OCI-LY3 (cell line): ENCODE measurements around the gene COA6.

Experiments
- H2AFZ ChIP-seq: fragments of 200-600, 300-600 bp; shearing (Covaris generic); 2 replicates; pipeline ENCODE4 v1.6.0; 2014; ENCODE audit warnings: antibody characterized with exemption, low read depth, low read length
- H3K27ac ChIP-seq: fragments of 200-600, 300-600 bp; sonication (generic); 2 replicates; pipeline ENCODE4 v1.5.1; 2014; ENCODE audit warnings: mild to moderate bottlenecking, low read length, moderate library complexity, mixed read lengths
- H3K27me3 ChIP-seq: fragments of 200-600, 300-600 bp; sonication (generic); 2 replicates; pipeline ENCODE4 v1.6.1; 2014; ENCODE audit warnings: low read depth, low read length, mixed read lengths
- H3K36me3 ChIP-seq: fragments of 200-600, 300-600 bp; sonication (generic); replicated peaks from 2 replicates; pipeline ENCODE3; 2014; ENCODE audit warnings: low read depth, low read length, mixed read lengths
- H3K4me1 ChIP-seq: fragments of 300-600, 200-600 bp; sonication (generic); 2 replicates; pipeline ENCODE4 v1.6.1; 2014; ENCODE audit warnings: low read length, mixed read lengths
- H3K4me2 ChIP-seq: fragments of 200-600, 300-600 bp; sonication (generic); 2 replicates; pipeline ENCODE4 v1.6.1; 2014; ENCODE audit warnings: low read length, mixed read lengths
- H3K4me3 ChIP-seq: fragments of 300-600, 200-600 bp; sonication (generic); 2 replicates; pipeline ENCODE4 v1.5.1; 2014; ENCODE audit warnings: antibody characterized with exemption, mild to moderate bottlenecking, low read length, moderate library complexity
- H3K79me2 ChIP-seq: fragments of 300-600, 200-600 bp; shearing (Covaris generic); 2 replicates; pipeline ENCODE4 v1.6.1; 2014; ENCODE audit warnings: mild to moderate bottlenecking, low read length, mixed read lengths
- H3K9ac ChIP-seq: fragments of 300-600, 200-600 bp; shearing (Covaris generic); 2 replicates; pipeline ENCODE4 v1.6.0; 2014; ENCODE audit warnings: mild to moderate bottlenecking, low read length, moderate library complexity
- H3K9me3 ChIP-seq: fragments of 200-600, 300-600 bp; shearing (Covaris generic); 2 replicates; pipeline ENCODE4 v1.6.1; 2014; ENCODE audit warnings: low read length, mixed read lengths; ENCODE audit not compliant: insufficient read depth
- H4K20me1 ChIP-seq: fragments of 200-600, 300-600 bp; sonication (generic); 2 replicates; pipeline ENCODE4 v1.6.1; 2016; ENCODE audit warnings: low read length, mixed read lengths; ENCODE audit not compliant: insufficient read depth
- EZH2phosphoT487 ChIP-seq: fragments of 200-600 bp; shearing (Covaris generic); IDR thresholded peaks from 2 replicates; pipeline ENCODE4 v1.6.1; 2018; ENCODE audit warnings: antibody characterized with exemption, mixed run types, low read depth
- TF ChIP-seq, protein P1 (sequence below): fragments of 200-600, 300-600 bp; sonication (generic); IDR thresholded peaks from 2 replicates; pipeline ENCODE4 v1.5.1; 2014; ENCODE audit warnings: antibody characterized with exemption, low read length, low read depth

Gene COA6

DNA sequence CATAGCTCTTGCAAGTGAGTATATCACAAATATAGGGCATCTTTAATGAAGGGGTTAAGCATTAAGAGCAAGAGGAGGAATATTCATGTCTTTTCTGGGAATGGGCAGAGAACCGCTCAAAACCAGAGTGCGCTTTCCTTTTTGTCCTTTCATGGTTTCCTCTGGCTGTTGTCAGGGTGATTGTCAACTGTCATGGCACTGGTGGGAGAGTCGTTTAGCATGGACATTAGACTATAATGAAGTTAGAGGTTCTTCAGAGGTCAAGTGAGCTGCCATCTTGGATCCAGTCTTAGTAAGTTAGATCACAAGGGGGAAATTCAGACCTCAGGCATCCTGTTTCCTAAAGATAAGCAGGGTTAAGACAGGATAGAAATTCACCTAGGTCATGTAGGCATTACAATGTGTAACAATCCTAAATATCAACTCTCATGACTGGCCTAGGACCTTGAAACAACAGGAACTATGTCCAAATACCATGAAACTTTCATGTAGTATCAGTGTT, 12.1 kb upstream of the COA6 start:
- no peak overlapping the region for H2AFZ ChIP-seq

DNA sequence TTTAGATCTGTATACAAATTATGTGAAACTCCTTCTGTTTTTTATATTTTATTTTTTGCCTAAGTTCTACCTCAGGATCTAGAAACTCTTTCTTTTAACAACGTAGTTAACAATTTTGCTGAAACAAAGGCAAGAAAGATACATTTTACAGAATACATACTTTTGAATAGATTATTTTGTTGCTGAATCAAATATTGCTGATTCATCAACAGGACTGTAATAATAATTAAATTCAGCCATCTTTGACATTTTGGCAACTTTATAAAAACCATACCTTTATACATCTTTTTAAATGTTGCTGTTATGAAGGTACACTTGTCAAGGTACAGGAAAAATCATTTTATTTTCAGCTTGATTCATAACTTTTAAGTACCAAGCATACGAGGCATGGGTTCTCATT, 10.7 kb upstream of the COA6 start:
- TF ChIP-seq, protein P1, sequence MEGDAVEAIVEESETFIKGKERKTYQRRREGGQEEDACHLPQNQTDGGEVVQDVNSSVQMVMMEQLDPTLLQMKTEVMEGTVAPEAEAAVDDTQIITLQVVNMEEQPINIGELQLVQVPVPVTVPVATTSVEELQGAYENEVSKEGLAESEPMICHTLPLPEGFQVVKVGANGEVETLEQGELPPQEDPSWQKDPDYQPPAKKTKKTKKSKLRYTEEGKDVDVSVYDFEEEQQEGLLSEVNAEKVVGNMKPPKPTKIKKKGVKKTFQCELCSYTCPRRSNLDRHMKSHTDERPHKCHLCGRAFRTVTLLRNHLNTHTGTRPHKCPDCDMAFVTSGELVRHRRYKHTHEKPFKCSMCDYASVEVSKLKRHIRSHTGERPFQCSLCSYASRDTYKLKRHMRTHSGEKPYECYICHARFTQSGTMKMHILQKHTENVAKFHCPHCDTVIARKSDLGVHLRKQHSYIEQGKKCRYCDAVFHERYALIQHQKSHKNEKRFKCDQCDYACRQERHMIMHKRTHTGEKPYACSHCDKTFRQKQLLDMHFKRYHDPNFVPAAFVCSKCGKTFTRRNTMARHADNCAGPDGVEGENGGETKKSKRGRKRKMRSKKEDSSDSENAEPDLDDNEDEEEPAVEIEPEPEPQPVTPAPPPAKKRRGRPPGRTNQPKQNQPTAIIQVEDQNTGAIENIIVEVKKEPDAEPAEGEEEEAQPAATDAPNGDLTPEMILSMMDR: no peak
- no peak for TF ChIP-seq EZH2phosphoT487
- Histone ChIP-seq H3K79me2 (no peaks in the 10 kb centered on the region), H3K27me3 (0 out of 2 replicates have a peak, but pooled peaks cover 3% of the 10 kb centered on the region), H3K4me1 (no peaks in the 10 kb centered on the region), H4K20me1 (no peaks in the 10 kb centered on the region), H3K4me3 (no peak overlapping the region), H3K9me3 (no peaks in the 10 kb centered on the region), H3K36me3 (no peaks in the 10 kb centered on the region), H3K9ac (no peak overlapping the region), H3K4me2 (no peak overlapping the region), H3K27ac (no peak overlapping the region), H2AFZ (no peak overlapping the region)

More for the DNA sequence above, 12.1 kb upstream of the COA6 start:
- Histone ChIP-seq H3K4me3 (no peak overlapping the region), H3K4me1 (no peaks in the 10 kb centered on the region), H3K36me3 (no peaks in the 10 kb centered on the region), H4K20me1 (no peaks in the 10 kb centered on the region), H3K27me3 (0 out of 2 replicates have a peak, but pooled peaks cover 3% of the 10 kb centered on the region), H3K9ac (no peak overlapping the region), H3K4me2 (no peak overlapping the region), H3K79me2 (no peaks in the 10 kb centered on the region), H3K9me3 (no peaks in the 10 kb centered on the region), H3K27ac (no peak overlapping the region)
- TF ChIP-seq, protein P1: no peak
- TF ChIP-seq EZH2phosphoT487: no peak

DNA sequence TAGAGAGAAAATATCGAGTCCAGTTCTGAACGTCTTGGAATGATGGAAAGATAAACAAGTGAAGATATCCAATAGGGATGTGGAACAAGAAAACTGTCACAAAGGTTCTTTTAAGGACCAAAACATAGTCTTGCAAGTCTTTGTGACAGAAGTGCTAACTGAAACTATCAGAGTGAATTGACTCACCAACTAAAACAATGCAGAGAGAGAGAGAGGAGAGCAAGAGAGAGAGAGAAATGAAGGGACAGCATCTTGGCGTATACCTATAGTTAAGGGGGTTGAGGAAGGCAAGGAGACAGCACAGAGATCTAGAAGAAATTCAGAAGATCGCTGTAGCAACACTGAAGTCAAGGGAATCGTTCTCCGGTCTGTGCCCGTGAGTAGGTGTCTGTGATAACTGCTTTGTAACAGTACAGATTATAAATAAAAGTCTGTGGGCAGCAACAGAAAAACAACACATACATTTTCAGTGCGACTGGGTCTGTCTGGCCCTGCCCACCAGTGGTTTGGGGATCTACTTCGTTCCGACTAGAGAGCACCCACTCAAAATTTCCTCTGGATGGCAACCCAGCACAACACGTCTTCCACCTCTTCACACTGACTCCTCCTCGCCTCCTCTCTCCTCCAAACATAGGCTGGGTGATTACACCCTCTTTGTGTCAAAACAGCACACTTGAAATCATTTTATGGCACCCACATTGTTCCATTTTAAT, 4.8 kb upstream of the COA6 start:
- TF ChIP-seq EZH2phosphoT487: no peak
- TF ChIP-seq, protein P1: 0 out of 2 replicates have a peak, but pooled peaks have one; percentile 10
- no peak overlapping the region for H3K9ac ChIP-seq

DNA sequence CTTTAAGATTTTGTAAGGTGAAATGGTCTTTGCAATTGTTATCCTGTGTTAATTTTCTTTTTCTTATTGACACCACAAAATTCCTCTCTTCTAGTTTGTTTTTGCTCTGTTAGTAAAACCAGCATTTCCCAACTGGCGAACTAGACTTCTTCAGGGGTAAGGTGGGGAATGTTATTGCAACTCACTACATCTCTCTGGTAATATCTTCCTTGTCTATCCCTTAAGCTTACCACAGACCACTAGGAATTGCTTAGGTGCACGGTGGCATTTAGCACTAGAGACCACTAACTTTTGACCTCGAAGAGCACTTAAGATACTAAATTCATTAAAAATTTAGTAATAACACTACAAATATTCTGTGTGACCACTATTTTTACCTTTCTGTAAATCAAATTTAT, 4.2 kb upstream of the COA6 start:
- Histone ChIP-seq H2AFZ (peak overlapping the region; percentile 48; the same call in 1 of the 2 replicates), H3K4me3 (no peak overlapping the region), H3K4me2 (no peak overlapping the region), H3K9me3 (no peaks in the 10 kb centered on the region), H3K79me2 (peaks cover 14% of the 10 kb centered on the region), H4K20me1 (no peaks in the 10 kb centered on the region), H3K36me3 (no peaks in the 10 kb centered on the region), H3K27ac (no peak overlapping the region), H3K9ac (no peak overlapping the region), H3K27me3 (no peaks in the 10 kb centered on the region), H3K4me1 (peaks cover 4% of the 10 kb centered on the region; the same call in 1 of the 2 replicates)
- no peak for TF ChIP-seq EZH2phosphoT487
- TF ChIP-seq, protein P1: no peak

More for the DNA sequence above, 4.8 kb upstream of the COA6 start:
- H3K79me2 ChIP-seq: peaks cover 10% of the 10 kb centered on the region
- peak overlapping the region; percentile 48; the same call in 1 of the 2 replicates for H2AFZ ChIP-seq
- H3K4me3 ChIP-seq: no peak overlapping the region
- no peaks in the 10 kb centered on the region for H4K20me1 ChIP-seq
- no peak overlapping the region for H3K4me2 ChIP-seq
- H3K27ac ChIP-seq: no peak overlapping the region
- no peaks in the 10 kb centered on the region for H3K27me3 ChIP-seq
- no peaks in the 10 kb centered on the region for H3K36me3 ChIP-seq
- no peaks in the 10 kb centered on the region for H3K9me3 ChIP-seq
- peaks cover 4% of the 10 kb centered on the region; the same call in 1 of the 2 replicates for H3K4me1 ChIP-seq
